ENCODE measurements around the gene SMIM12. TPM values are rescaled to one million over a fixed set of nuclear protein-coding genes. Genes with fewer than 3 reads are reported as not detected.

SMIM12 gene
- total and polyA plus RNA-seq, 7 donors, result 18.0 to 63.1 (median 25.3) TPM

DNA sequence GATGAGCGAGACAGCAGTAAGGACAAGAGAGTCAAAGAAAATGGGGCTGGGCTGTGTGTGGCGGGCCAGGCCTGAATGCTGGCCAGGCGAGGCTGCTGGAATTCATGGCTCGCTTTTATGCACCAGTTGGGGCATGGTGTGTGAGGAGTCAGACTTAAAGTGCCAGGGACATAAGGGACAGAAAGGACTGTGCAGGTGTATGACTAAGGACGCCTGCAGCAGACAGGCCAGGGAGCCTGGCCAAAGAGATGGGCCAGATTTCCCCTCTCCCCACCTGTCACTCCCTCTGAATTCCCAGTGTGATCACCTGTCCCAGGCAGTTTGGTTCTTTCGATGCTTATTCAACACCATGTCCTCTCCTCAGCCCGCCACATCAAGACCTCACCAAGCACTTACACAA lies 16.9 kb upstream of the SMIM12 start:
- Histone ChIP-seq H3K9me3 (no peaks in the 10 kb centered on the region), H3K27me3 (peaks cover 0 to 61% (median 0%) of the 10 kb centered on the region in 3 donors), H3K4me3 (no peak overlapping the region), H3K36me3 (no peaks in the 10 kb centered on the region), H3K4me1 (no peaks in the 10 kb centered on the region), H3K27ac (no peak overlapping the region)
- no peak for TF ChIP-seq POLR2AphosphoS5 (IDR thresholded peaks at IDR 0.05)
- no peak for TF ChIP-seq POLR2A (IDR thresholded peaks at IDR 0.05)
- TF ChIP-seq EP300 (IDR thresholded peaks at IDR 0.05), result no peak
- TF ChIP-seq CTCF (IDR thresholded peaks at IDR 0.05), result no peak
- no peak for DNase-seq
- intact Hi-C loops (cut with DNase I), result no loop called here
- WGBS, 2 donors, result 82 to 84% methylated on average over 7 of the region's 7 CpGs

DNA sequence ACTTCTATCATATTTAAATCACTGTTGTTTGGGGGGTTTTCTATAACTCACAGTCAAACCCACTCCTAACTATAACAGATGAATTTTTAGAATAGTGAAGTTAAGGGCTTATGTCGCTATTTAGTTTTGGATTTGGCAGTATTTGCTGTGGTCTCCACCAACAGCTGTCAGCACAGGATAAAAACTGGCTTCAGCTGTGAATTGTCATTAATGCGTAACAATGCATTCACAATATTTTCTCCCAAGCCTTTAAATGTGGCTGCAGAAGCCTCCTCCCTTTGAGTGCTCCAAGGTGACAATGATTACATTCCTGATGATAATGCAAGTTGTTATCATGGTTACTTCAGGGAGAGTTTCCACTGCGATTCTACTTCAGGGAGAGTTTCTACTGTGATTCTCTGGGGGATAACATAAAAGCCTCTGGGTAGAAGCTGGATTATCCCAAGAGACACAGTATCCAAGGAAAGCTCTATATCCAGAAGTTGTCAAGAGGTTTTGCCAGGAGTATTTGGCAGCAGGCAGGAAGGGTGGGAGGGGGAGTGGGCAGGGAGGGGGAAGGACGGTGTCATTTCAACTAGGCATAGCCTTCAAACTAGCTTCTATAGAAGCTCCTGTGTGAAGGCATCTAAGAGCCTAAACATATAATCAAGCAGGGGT lies 14.9 kb upstream of the SMIM12 start:
- H3K4me1 ChIP-seq, result no peaks in the 10 kb centered on the region
- no peak overlapping the region for H3K27ac ChIP-seq
- DNase-seq, result no peak
- no peak overlapping the region for H3K4me3 ChIP-seq
- intact Hi-C loops (cut with DNase I), result loop anchor here (2.0 kb wide), 1 partner anchor 28 kb away; no protein-coding TSS in a partner anchor
- H3K36me3 ChIP-seq, result no peaks in the 10 kb centered on the region
- H3K27me3 ChIP-seq, result peaks cover 0 to 51% (median 0%) of the 10 kb centered on the region in 3 donors
- 68 to 74% methylated on average over 4 of the region's 4 CpGs for WGBS, 2 donors
- H3K9me3 ChIP-seq, result no peaks in the 10 kb centered on the region
- TF ChIP-seq POLR2AphosphoS5 (IDR thresholded peaks at IDR 0.05) (no peak), POLR2A (IDR thresholded peaks at IDR 0.05) (no peak), CTCF (IDR thresholded peaks at IDR 0.05) (no peak)

DNA sequence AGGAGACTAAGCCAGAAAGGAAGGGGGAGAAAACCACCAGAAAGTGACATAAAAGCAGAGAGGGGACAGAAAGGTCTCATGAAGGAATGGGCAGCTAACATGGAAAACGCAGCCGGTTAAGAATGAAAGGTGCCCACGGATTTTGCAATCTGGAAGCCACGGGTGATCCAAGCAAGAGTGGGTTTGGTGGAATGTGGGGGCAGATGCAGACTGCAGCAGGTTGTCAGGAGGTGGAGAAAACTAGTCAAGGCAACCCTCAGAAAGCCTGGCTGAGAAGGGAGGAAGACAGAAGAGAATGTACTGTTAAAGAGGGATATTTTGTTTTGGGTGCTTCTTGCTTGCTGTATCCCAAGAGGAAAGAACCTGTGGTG lies 12.6 kb upstream of the SMIM12 start:
- intact Hi-C loops (cut with DNase I), result no loop called here
- no peaks in the 10 kb centered on the region for H3K36me3 ChIP-seq
- H3K27me3 ChIP-seq, result peaks cover 0 to 29% (median 0%) of the 10 kb centered on the region in 3 donors
- no peak for TF ChIP-seq CTCF (IDR thresholded peaks at IDR 0.05)
- no peak for TF ChIP-seq POLR2AphosphoS5 (IDR thresholded peaks at IDR 0.05)
- no peak for TF ChIP-seq EP300 (IDR thresholded peaks at IDR 0.05)
- no peak for TF ChIP-seq POLR2A (IDR thresholded peaks at IDR 0.05)
- H3K9me3 ChIP-seq, result no peaks in the 10 kb centered on the region
- DNase-seq, result no peak
- H3K27ac ChIP-seq, result no peak overlapping the region
- no peak overlapping the region for H3K4me3 ChIP-seq
- no peaks in the 10 kb centered on the region for H3K4me1 ChIP-seq
- WGBS, 2 donors, result 83 to 87% methylated on average over 4 of the region's 4 CpGs

DNA sequence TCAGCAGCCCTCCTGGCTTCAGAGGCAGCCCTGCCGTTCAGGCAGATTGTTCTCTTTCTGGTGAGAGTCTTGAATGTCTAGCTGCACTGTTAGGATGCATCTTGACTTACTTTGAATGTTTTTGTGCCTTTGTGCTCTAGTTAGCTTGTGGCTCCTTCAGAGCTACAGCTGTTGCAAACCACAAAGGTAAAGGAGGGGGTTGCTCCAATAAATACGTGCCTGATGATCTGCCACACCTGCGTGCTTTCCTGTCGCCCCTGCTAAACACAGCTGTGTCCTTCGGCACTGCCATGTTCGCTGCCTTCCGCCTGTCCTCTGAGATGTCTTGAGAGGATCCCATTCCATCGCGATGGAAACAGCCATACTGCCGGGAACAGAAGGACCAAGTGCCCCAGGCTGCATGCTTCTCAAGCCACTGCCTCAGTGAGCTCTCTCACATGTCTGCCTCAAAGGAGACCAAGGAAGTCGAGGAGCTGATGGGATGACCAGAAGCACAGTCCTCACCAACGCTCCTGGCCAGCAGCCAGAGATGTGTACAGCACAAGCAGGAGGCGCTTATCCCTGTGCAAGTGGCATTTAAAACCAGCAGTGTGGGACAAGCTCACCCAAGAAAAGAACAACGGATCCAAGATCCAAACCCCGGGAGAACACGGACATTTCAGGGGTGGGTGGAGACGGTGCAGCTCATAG lies 12.0 kb upstream of the SMIM12 start:
- no peak overlapping the region for H3K27ac ChIP-seq
- WGBS, 2 donors, result 65 to 71% methylated on average over 17 of the region's 17 CpGs
- peaks cover 0 to 5% (median 4%) of the 10 kb centered on the region in 4 donors for H3K4me1 ChIP-seq
- DNase-seq, result no peak
- H3K4me3 ChIP-seq, result no peak overlapping the region
- H3K9me3 ChIP-seq, result no peaks in the 10 kb centered on the region
- TF ChIP-seq POLR2AphosphoS5 (IDR thresholded peaks at IDR 0.05) (no peak), CTCF (IDR thresholded peaks at IDR 0.05) (no peak), POLR2A (IDR thresholded peaks at IDR 0.05) (no peak), EP300 (IDR thresholded peaks at IDR 0.05) (no peak)
- no peaks in the 10 kb centered on the region for H3K36me3 ChIP-seq
- intact Hi-C loops (cut with DNase I), result no loop called here
- peaks cover 0 to 24% (median 0%) of the 10 kb centered on the region in 3 donors for H3K27me3 ChIP-seq
